NCI-H1930 (cell line): ENCODE measurements around the gene BORCS8.
A peak's percentile ranks its signal among the peaks of the same experiment; 100 is the strongest.

ENCODE experiments used
- DNase-seq, 2 experiments: peaks; one replicate each; lab custom pipeline; 2025; lab: John Stamatoyannopoulos, UW

BORCS8 gene

DNA sequence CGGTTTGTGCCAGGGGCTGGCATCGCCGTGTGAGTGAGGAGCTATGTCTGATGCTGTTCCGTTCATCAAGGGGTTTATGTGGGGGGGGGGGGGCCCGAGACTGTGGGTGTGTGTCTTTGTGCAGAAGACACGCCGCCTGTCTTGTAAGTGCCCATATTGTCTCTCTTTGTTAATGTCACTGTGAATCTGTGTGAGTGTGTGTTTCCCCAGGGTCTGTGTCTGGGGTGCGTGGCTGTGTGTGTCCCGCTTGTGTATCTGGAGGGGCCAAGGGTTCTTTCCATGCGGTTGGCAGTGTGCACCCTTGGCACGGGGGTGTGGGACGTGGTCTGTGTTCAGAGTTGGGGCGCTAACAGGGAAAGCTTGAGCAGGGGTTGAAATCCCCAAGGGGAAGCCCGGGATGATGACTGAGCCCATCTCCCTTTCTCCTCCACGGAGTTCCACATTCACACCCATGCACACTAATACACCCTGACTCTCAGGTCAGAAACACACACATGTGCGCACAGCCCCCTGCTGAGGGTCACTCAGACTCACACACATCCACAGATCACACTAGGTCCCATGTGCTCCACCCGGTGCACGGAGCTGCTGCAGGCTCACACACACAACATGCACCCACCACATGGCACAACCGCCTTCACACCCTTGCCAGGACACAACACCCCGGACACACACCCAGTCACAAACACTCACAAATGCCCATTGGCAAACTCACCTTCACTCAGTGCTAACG is 21.6 kb upstream of the BORCS8 start:
- DNase-seq, result no peak

- no peak for DNase-seq
Observed at GRCh38 chr19:19212916-19213315, 21.0 kb upstream of the BORCS8 start.

DNA sequence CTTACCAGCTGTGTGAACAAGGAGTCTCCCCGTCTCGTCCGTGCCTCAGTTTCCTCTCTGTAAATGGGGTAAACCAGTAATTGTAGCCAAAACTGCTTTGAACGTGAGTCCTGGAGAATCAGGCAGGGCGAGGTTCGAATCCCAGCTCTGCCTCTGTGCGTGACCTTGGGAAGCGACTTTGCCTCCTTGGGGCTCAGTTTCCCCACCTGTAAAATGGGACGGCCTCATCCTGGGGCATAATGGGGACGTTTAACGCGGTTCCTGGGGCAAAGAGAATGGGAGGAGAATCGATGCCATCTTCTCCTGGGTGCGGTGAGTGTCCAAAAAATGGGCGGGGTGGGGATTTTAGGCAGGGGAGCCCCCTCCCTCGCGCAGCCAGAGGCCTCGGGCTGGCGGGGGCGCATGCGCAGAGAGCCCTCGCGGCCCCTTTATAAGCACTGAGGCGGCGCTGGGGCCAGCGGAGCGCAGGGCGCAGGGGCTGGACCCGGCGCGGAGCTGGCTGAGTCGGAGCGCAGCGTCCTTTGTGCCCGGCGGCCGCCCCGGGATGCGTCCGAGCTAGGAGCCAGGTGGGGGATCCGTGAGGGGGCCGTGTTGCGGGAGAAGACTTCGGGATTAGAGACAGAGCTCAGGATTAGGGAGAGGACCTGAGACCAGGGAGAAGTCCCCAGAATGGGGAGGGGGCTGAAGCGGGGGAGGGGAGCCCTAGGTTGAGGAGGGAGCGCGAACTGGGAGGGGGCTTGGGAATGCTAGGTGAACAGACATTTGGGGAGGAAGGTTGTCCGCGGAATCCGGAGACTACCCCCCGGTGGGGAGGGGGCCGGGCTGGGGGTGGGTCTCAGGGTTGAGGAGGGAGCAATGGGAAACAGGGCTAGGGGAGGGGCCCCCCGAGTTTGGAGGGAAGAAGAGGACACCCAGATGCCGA is 19.8 kb upstream of the BORCS8 start, which contains the start of gene NCAN:
Gene NCAN (plus strand): TSS at position 460 of the 922 bp plus-strand sequence. CDS start 4,996 bp downstream, outside the sequence.
- peak; percentile 36 to 41 for DNase-seq

DNA sequence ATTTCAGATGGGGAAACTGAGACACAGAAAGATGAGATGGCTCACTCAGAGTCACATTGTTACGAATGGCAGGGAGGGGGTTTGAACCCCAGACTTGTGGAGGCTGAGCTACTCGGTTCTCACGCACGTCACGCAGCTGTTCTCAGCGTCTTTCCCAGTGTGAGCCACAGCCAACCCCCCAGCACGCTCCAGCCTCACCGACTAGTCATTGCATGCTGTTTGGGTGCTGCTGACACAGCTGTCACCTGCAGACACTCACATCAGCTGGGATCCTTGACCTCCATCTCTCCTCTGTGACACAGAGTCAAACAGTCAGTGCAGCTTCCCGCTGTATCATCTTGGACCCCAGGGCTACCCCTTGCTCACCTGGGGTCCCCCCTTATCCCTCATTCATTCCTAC is 17.4 kb upstream of the BORCS8 start:
- DNase-seq, result no peak

- DNase-seq, result no peak
Observed at GRCh38 chr19:19207637-19208572, 16.0 kb upstream of the BORCS8 start.

DNA sequence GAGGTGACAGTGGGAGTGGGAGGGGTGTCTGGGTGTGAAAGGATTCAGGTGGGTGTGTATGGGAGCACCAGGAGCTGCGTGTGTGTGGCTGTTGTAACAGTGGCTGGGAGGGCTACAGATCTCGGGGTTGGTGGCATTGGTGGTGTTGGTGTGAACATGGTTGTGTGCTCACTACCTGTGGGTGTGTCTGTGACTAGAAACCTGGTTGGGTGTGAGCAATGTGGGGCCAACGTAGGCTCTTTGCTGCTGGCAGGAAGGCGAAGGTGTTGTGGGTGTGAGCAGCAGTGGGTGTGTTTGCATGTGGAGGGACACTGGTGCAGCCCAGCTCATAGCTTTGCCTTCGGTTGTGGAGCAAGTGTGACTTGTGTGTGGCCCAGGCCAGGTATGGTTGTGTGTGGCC is 15.0 kb upstream of the BORCS8 start:
- DNase-seq, result no peak

GRCh38 chr19:19205416-19206410 is 13.8 kb upstream of the BORCS8 start:
- no peak for DNase-seq

DNA sequence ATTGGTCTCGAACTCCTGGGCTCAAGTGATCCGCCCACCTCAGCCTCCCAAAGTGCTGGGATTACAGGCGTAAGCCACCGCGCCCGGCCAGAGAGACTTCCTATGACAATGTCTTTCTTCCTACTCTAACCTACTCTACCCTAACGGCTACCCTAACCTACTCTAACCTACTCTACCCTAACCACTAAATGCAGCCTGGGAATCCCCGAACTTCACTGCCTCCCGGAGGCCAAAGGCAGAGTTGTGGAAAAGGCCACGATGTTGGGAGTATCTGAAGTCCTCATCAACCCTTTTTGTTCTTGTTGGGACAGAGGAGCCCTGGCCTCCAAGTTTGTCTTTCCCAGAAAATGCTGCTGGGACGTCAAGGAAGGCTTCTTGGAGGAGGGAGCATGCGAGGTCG is 12.2 kb upstream of the BORCS8 start:
- DNase-seq, result no peak

- peak; percentile 66 to 79 for DNase-seq
Observed at GRCh38 chr19:19203012-19203856, 11.3 kb upstream of the BORCS8 start, which contains the start of gene NR2C2AP. Gene NR2C2AP, minus strand, starts transcription at chr19:19203414. Its CDS starts 354 bp downstream, at chr19:19203060.

- no peak for DNase-seq
Observed at GRCh38 chr19:19202707-19203011, 10.7 kb upstream of the BORCS8 start.

DNA sequence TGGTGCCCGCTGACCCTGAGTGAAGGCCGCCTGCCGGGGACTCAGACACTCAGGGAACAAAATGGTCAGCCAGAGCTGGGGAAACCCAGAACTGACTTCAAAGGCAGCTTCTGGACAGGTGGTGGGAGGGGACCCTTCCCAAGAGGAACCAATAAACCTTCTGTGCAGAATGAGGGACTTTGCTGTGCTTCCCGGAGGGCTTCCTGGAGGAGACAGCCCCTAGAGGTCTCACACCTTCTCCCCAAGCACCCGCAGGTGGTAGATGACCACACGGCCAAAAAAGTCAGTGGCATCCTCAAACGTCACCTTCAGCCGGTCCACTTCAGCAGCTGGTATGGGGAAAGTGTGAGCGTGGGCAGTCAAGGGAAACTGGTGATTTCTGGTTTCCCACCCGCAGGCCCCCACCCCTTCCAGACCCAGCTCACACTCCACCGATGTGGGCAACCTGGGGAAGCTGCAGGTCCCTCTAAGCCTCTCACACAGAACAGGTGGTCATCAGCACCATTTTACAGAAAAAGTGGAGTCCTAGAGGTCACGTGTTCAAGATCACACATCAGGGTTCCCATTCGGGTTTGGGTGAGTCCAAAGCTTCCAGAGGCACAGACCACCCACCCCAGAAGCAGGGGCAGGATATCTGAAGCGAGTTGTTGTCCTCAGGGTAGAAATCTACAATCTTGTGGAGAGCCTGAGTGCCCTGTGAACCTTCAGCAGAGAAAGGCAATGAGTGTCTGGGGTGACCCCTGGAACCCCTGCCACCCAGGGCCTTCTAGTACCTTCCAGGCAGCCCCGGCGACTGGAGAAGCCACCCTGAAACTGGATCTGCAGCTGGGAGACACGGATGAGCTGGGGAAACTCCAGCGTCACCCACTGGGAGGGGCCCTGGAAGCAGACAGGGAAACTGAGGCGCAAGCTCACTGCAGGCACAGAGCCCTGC is 10.0 kb upstream of the BORCS8 start:
- no peak for DNase-seq

DNA sequence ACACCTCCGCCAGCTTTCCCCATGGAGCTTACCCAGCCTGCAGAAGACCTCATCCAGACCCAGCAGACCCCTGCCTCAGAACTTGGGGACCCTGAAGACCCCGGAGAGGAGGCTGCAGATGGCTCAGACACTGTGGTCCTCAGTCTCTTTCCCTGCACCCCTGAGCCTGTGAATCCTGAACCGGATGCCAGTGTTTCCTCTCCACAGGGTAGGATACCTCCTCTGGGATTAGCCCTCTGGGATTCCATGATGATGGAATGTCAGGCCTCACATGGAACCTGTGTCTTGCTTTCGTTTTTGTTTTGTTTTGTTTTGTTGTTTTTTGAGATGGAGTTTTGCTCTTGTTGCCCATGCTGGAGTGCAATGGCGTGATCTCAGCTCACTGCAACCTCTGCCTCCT is 2.0 kb upstream of the BORCS8 start:
- DNase-seq, result no peak

DNA sequence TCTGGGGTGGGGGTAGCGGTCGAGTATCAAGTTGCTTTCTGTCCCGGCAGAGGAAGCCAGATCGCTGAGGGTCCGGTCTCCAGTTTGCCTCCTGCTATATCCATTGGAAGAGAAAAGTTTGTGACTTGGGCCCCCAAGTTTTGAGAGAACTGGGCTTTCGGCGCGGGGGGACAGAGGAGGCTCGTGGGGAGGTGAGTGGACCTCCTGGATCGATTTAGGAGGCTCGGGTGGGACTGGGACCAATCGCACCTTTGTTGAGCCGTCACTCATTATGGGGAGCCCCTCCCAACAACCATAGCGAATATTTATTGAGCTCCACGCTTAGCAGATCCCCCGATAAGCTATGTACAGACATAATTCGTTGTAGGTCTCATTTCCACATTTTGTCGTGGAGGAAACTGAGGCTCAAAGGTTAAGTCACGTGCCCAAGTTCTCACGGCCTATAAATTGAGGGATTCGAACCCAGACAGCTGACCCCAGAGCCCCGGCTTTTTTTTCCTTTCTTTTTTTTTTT is 1.0 kb upstream of the BORCS8 start:
- no peak for DNase-seq

DNA sequence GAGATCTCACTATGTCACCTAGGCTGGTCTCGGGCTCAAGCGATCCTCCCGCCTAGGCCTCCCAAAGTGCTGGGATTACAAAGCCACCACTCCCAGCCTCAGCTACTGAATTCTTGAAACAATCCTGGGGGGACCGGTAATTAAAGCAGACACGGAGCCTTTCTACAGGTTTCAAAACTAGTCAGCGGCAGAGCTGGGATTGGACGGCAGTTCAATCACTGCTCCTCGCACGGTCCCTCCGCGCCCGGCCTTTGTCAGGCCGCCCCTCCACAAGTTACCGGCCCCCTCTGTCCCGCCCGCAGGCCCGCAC is 229 bp downstream of the BORCS8 start:
- no peak for DNase-seq

DNA sequence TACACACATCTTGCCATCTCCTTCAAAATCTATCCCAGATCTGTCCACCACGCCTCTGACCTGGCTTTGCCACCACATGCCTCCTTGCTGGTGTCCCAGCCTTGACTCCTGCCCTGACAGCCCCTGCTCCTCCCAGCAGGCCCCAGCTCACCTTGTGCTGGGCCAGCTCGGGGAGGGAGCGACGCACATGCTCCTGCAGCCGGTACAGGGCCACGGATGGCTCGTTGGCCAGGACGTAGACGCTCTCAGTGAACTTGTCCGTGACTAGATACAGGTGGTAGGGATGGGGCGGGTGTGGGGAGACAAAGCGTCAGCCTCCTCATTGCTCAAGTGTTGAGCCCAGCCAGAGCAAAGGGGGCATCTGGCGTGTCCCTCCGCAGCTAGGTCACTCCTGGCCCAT is 5.2 kb downstream of the BORCS8 start:
- no peak for DNase-seq

GRCh38 chr19:19185853-19186740 is 5.9 kb downstream of the BORCS8 start:
- DNase-seq, result no peak

DNA sequence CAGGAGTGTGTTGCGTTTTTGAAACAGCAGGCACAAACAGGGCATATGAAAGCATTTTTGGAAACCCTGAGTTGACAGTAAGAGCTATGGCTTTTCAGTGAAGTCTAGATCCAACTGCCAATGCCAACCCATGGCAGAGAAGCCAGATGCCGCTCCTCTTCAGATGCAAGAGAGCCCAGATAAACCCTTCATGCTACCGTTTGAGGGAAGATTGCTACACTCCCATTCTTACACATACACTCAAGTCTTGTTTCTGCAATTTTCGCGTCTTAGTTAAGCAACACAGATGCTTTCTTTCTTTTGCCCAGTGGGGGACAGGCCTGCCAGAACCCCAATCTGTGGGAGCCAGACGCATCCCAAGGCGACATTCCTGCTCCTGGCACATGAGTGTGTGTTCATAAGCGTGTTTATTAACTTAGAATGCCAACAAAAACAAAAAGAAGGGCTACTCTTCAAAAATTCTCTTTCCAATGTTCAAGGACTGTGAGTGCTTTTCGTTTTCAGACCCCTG is 10.4 kb downstream of the BORCS8 start:
- no peak for DNase-seq
